Cardiac septum (tissue), 1 donor: ENCODE results near the gene NPTX1. TPM values are rescaled to one million over a fixed set of nuclear protein-coding genes. Genes with fewer than 3 reads are reported as not detected.

Experiments used
- DNase-seq: peaks from one replicate; pipeline ENCODE4 v3.0.0-alpha.2; 2020; ENCODE audit warnings: low spot score
- intact Hi-C: fragments of 100-400 bp; cut with DNase I; formaldehyde crosslinking; loops from one replicate; pipeline ENCODE4 v1.14.0; 2022
- microRNA-seq: library from miRNA; unstranded; fragments of <30 nt; microRNA quantifications from one replicate; pipeline ENCODE4 v1.2.0, GENCODE V29; 2020
- total RNA-seq: library from RNA; stranded (reverse); fragmentation: NEBNext Ultra II Directional; extraction: Animal tissue kit (Norgen Biotek cat#: 25700); gene quantifications from one replicate; pipeline ENCODE4 v1.2.1, GENCODE V29; 2021
- donor health status: DM: no; HTN: no; CAD: no.

The NPTX1 gene
- total RNA-seq, 1 donor from 2014 or later: 0.62 TPM

- no peak for DNase-seq
- intact Hi-C loops: no loop called here
Observed at GRCh38 chr17:80418589-80418988, 57.8 kb downstream of the NPTX1 start.

Small RNA genes lying within 50 kb of the gene (microRNA-seq; reads per million reads assigned to microRNA genes)
- gene MIR4730: not detected

Other genes starting within 250 kb of the NPTX1 start
- gene RNF213, start 215.8 kb downstream of the NPTX1 start, total RNA-seq: 46.4 TPM
- 12.8 TPM for gene ENDOV, start 61.4 kb downstream of the NPTX1 start, total RNA-seq
- gene RPTOR, start 68.2 kb upstream of the NPTX1 start, total RNA-seq: 32.3 TPM